DMS 273 (cell line): Measurements from ENCODE around the gene TBC1D19.
A peak's percentile ranks its signal among the peaks of the same experiment; 100 is the strongest.
"Not testable (repeated sequence)": the region's sequence is repeated elsewhere in the genome, so short reads cannot be mapped to it uniquely, and the experiment has no call there.

Source experiments
- DNase-seq: peaks from one replicate; lab custom pipeline; 2025; ENCODE audit not compliant: unreplicated experiment; lab: John Stamatoyannopoulos, UW

TBC1D19 gene

GRCh38 chr4:26679040-26679695, 95.3 kb downstream of the TBC1D19 start:
- not testable (repeated sequence) for DNase-seq

DNA sequence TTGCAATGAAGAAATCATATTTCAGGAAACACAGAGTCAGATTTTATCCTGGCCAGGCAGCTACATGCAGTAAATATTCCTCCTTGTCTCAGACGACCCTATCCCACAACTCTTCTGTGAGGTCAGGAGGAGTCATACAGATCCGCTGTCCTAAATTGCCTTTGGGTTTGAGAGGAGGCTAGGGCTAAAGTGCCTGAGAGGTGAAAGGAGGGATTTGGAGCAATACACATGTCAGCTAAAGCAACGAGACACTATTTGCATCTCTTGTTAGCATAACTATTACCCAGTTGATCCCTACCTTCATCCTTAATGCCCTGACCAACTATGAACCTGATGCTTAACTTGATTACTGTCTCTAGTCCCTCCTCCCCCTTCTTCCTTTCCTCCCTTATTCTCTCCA, 98.6 kb downstream of the TBC1D19 start:
- no peak for DNase-seq

GRCh38 chr4:26685250-26685649, 101.4 kb downstream of the TBC1D19 start:
- DNase-seq = no peak

DNA sequence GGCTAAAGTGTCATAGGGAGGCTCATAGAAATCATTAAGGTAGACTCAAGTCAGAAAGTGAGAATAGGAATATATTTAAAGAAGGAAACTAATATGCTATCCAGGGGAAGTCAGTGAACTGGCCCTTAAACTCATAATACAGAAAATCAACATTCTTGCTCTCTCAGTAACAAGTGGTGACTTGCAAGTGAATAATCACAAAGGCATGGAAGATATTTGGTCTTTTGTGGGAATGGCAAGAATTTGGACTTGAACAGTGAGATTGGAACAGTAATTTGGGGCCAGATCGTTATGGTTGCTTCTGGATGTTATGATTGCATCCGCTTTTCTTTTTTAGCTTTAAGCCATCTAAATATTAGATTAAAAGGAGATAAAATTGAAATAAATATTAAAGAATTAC, 103.8 kb downstream of the TBC1D19 start:
- DNase-seq = no peak

DNA sequence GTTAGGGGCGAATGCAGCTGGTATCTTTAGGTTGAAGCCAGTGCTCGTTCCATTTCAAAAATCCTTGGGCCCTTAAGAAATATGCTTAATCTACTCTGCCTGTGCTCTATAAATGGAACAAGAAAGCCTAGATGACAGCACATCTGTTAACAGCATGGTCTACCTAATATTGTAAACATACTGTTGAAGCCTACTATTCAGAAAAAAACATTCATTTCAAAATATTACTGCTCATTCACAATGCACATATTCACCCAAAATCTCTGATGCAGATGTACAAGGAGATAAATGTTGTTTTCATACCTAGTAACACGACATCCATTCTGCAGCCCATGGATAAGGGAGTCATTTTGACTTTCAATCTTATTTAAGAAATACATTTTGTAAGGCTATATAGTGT, 106.6 kb downstream of the TBC1D19 start:
- no peak for DNase-seq

- DNase-seq = no peak
Observed at GRCh38 chr4:26692014-26692726, 108.3 kb downstream of the TBC1D19 start.

- not testable (repeated sequence) for DNase-seq
Observed at GRCh38 chr4:26694131-26694530, 110.2 kb downstream of the TBC1D19 start.

GRCh38 chr4:26700110-26700509, 116.2 kb downstream of the TBC1D19 start:
- DNase-seq = no peak

DNA sequence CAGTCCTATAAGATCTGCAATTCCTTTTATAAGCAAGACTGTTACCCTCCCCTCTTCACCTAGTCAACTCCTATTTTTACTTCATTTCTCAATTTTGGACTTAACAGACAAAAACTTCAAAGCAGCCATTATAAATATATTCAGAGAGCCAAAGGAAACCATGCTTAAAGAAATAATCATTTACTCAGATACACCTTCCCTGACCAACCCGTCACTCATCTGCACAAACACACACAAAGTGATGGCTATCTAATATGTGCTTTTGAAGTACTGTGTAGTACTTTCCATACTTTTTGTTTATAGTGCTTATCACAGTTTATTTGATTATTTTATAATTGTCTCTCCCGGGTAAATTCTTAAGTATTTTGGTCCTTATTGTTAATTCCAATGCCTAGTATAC, 117.2 kb downstream of the TBC1D19 start:
- DNase-seq = no peak

DNA sequence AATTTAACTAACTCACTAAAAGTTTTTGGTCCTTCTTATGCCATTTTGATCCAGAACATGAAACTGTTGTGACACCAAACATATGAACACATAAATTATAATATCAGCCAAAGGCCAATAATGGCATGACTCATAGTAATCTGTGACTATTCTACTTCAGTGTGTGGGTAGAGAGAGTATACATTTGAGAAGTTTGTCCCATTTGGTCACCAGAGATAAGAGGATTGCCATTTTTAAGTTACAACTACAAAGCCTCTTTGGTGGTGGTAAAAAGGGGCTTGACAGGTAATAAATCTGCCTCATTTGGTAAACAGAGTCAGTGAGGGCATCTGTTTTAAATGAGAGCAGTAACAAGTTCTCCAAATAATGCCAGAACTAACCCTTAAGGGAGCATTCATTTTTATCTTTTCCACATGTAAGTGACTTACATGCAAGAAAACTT, 117.9 kb downstream of the TBC1D19 start:
- DNase-seq = no peak

DNA sequence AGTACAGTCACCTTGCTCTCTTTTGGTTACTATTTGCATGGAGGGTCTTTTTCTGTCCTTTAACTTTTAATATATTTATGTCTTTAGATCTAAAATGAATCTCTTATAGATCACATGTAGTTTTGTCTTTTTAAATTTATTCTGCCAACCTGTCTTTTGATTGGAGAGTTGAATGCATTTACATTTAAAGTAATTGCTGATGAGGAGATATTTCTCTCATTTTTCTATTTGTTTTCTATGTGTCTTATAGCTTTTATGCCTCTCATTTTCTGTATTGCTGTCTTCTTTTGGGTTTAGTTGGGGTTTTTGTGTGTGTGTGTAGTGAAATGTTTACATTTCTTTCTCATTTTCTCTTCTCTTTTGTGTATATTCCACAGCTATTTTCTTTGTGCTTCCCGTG, 123.5 kb downstream of the TBC1D19 start:
- no peak for DNase-seq

DNA sequence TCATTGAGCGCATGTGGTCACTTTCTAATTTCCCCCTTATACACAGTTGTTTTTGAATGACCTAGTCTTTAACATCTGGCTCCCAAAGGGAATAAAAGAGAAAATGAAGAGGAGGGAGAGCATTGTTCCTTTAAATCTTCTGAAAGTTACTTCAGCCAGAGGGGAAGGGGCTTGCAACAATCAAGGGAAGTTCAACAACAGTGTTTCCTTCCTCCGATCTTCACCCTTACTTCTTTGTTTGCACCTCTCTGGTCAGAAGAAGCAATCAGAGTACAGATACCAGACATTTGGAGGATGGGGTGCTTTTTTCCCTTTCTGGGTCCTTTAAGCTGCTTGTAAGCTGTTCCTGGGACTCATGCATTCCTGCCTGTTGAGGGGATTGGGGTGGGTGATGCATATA, 125.4 kb downstream of the TBC1D19 start:
- DNase-seq = no peak

DNA sequence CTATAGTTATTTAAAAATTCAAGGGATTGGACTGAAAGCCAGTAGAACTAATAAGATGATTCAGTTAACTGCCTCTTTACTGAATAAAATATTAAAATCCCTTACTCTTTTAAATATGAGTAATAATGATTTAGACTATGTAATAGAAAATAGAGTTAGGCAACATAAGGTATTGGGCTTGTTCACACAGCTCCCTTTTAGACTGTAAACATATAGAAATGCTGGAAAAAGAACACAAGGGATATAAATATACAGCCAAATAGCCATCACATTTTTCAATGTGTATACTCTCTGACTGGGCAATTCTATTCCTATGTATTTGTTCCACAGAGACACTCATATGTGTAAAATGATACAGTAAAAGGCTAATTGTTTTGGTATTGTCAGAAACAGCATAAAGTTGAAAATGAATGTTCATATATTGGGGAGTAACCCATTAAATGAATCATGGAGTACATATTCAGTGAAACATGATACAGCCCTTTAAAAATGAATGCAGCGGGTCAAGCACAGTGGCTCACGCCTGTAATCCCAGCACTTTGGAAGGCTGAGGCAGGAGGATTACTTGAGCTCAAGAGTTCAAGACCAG, 129.8 kb downstream of the TBC1D19 start:
- DNase-seq = no peak

GRCh38 chr4:26715636-26716242, 131.9 kb downstream of the TBC1D19 start:
- DNase-seq = no peak

GRCh38 chr4:26717332-26717731, 133.4 kb downstream of the TBC1D19 start:
- DNase-seq = no peak

DNA sequence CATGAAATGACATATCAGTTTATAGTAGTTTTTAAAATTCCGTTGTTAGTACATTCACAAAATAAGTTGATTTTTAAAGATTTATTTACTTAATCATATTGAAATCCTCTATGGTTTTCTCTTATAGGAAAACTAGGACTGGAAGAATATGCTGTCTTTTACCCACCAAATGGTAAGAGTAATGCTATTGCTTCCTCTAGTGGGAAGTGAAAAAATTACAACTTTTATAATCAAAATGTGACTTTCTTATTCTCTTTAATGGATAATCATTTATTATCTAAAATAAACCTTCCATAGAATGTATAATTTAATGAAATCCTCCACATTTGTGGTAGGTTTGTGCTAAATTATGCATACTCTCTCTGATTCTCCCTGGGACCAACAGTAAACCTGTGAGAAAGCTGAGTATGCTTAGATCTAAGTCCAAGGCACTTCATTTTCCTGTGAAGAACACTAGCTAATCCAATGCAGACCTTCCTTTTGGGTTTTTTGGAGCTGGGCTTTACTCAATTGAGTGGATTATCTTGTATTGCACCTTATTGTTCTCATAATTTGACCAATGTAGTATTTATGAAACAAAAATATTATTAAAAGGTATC, 136.2 kb downstream of the TBC1D19 start:
- DNase-seq = peak; percentile 30

DNA sequence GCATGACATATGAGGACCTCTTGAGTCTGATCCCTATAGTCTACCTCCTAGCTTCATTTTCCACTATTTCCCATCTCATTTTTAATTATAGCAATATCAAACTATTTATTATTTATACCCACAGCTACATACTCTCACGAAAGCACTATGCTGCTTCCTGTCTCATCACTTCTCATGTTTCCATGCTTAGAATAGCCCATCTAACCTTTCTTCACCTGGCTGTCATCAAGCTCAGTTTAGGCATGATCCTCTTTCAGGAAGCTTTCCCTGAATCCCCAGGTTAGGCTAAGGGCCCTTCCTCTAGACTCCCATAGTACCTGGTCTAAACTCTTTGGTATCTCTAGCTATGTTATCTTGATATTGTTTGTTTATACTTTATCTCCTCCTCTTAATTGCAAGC, 137.8 kb downstream of the TBC1D19 start:
- DNase-seq = no peak

GRCh38 chr4:26723216-26723615, 139.3 kb downstream of the TBC1D19 start:
- DNase-seq = no peak

DNA sequence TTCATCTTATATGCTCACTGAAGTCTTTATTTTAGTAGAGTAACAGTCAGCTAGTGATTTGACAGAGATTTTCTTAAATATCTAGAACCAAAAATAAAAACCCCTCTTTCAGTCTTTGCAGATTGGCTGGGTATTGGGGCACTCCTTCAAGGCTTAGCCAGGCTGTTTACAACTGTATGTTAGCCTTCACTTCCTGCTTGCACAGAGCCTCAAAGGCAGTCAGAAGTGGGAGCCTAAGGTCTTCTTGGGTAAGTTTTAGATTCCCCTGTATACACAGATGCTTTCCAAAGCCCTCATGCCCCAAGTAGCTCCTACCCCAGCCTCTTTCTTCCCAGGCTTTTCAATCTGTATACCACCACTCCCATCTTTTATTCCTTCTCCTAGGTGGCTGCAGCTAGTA, 140.7 kb downstream of the TBC1D19 start:
- no peak for DNase-seq

- DNase-seq = no peak
Observed at GRCh38 chr4:26726655-26727387, 142.9 kb downstream of the TBC1D19 start.

GRCh38 chr4:26727844-26728243, 144.0 kb downstream of the TBC1D19 start:
- DNase-seq = no peak
